CD14-positive monocyte (primary cell): ENCODE results near the gene ASB6. TPM values are rescaled to one million over a fixed set of nuclear protein-coding genes. Genes with fewer than 3 reads are reported as not detected.

Experiments used
- DNase-seq, 3 donors: peaks; one replicate each; pipeline ENCODE4 v3.0.0-alpha.2; 2011 to 2022
- H2AFZ ChIP-seq: 2 replicates; pipeline ENCODE4 v1.6.0; 2012; ENCODE audit warnings: mild to moderate bottlenecking, low read depth, low read length, inconsistent platforms; ENCODE audit not compliant: insufficient read depth, poor library complexity, severe bottlenecking
- H3K27ac ChIP-seq, 2 donors: 1 replicate in 1 of 2; 2 replicates in 1 of 2; pipeline ENCODE4 v1.5.1; 2012 to 2013; ENCODE audit warnings: low read length in 2 of 2, control low read depth in 1 of 2, inconsistent platforms in 1 of 2, low read depth in 1 of 2, mild to moderate bottlenecking in 1 of 2
- H3K27me3 ChIP-seq, 2 donors: one replicate each; pipeline versions ENCODE4 v1.6.0 to v1.6.1; 2011 to 2013; ENCODE audit warnings: low read length in 2 of 2; ENCODE audit not compliant: control insufficient read depth in 2 of 2, insufficient read depth in 2 of 2
- H3K36me3 ChIP-seq, 2 donors: replicated peaks in 1 of 2; 1 replicate in 1 of 2; 2 replicates in 1 of 2; pipeline versions ENCODE4 v1.5.1 to v1.6.1; 2012 to 2013; ENCODE audit warnings: low read length in 2 of 2, control low read depth in 1 of 2, inconsistent platforms in 1 of 2, mild to moderate bottlenecking in 1 of 2; ENCODE audit not compliant: insufficient read depth in 2 of 2, control insufficient read depth in 1 of 2
- H3K4me1 ChIP-seq, 2 donors: 1 replicate in 1 of 2; 2 replicates in 1 of 2; pipeline versions ENCODE4 v1.5.1 to v1.6.1; 2012 to 2013; ENCODE audit warnings: low read length in 2 of 2, control low read depth in 1 of 2, inconsistent platforms in 1 of 2, mild to moderate bottlenecking in 1 of 2, moderate library complexity in 1 of 2; ENCODE audit not compliant: insufficient read depth in 2 of 2, control insufficient read depth in 1 of 2
- H3K4me2 ChIP-seq: replicated peaks from 2 replicates; pipeline ENCODE3; 2012; ENCODE audit warnings: low read length, moderate library complexity, mild to moderate bottlenecking; ENCODE audit not compliant: poor library complexity, severe bottlenecking; ENCODE audit errors: extremely low read depth
- H3K4me3 ChIP-seq, 3 experiments: fragments of 200-600 bp in 1 of 3; sonication (generic) in 1 of 3; replicated peaks in 1 of 3; 1 replicate in 2 of 3; 2 replicates in 1 of 3; pipeline ENCODE4 v1.5.1; 2011 to 2013; ENCODE audit warnings: low read length in 3 of 3, mild to moderate bottlenecking in 3 of 3, control low read depth in 2 of 3, low read depth in 2 of 3, inconsistent platforms in 1 of 3, moderate library complexity in 1 of 3
- H3K79me2 ChIP-seq: 2 replicates; pipeline ENCODE4 v1.6.0; 2012; ENCODE audit warnings: mild to moderate bottlenecking, control low read depth, inconsistent platforms, low read length, moderate library complexity; ENCODE audit not compliant: insufficient read depth
- H3K9ac ChIP-seq: 2 replicates; pipeline ENCODE4 v1.6.0; 2017; ENCODE audit warnings: low read length, mild to moderate bottlenecking; ENCODE audit not compliant: insufficient read depth, poor library complexity, severe bottlenecking
- H3K9me3 ChIP-seq, 2 donors: replicated peaks in 1 of 2; 1 replicate in 1 of 2; 2 replicates in 1 of 2; pipeline versions ENCODE4 v1.5.1 to v1.6.1; 2012 to 2013; ENCODE audit warnings: low read length in 2 of 2, control low read depth in 1 of 2; ENCODE audit not compliant: control insufficient read depth in 1 of 2, insufficient read depth in 1 of 2
- H4K20me1 ChIP-seq: 2 replicates; pipeline ENCODE4 v1.6.0; 2012; ENCODE audit warnings: mild to moderate bottlenecking, low read length, control low read depth, moderate library complexity; ENCODE audit not compliant: insufficient read depth
- H3K27ac Mint-ChIP-seq, 7 donors: one replicate each; pipeline ENCODE4 v1.8.0; 2020; ENCODE audit warnings: mild to moderate bottlenecking in 7 of 7, mixed read lengths in 7 of 7, moderate library complexity in 6 of 7, inconsistent platforms in 2 of 7
- H3K27me3 Mint-ChIP-seq, 3 donors: one replicate each; pipeline ENCODE4 v1.8.0; 2021 to 2022; ENCODE audit warnings: low read depth in 3 of 3, mild to moderate bottlenecking in 3 of 3, mixed read lengths in 3 of 3, moderate library complexity in 3 of 3, inconsistent platforms in 1 of 3
- H3K36me3 Mint-ChIP-seq, 2 donors: one replicate each; pipeline ENCODE4 v1.8.0; 2020; ENCODE audit warnings: mixed read lengths in 2 of 2, inconsistent platforms in 1 of 2, mild to moderate bottlenecking in 1 of 2
- H3K4me1 Mint-ChIP-seq: one replicate; pipeline ENCODE4 v1.8.0; 2020; ENCODE audit warnings: mild to moderate bottlenecking, mixed read lengths
- H3K4me3 Mint-ChIP-seq, 2 donors: one replicate each; pipeline ENCODE4 v1.8.0; 2020; ENCODE audit warnings: mild to moderate bottlenecking in 2 of 2, mixed read lengths in 2 of 2, moderate library complexity in 1 of 2
- H3K9me3 Mint-ChIP-seq, 7 donors: one replicate each; pipeline ENCODE4 v1.8.0; 2020 to 2022; ENCODE audit warnings: mixed read lengths in 7 of 7, mild to moderate bottlenecking in 6 of 7, moderate library complexity in 6 of 7, inconsistent platforms in 2 of 7
- CTCF ChIP-seq: fragments of 200-600 bp; IDR thresholded peaks from one replicate; pipeline ENCODE4 v1.8.0; 2022; ENCODE audit warnings: antibody characterized with exemption, mild to moderate bottlenecking
- WGBS: methylation state at CpG from one replicate; pipeline ENCODE4 v1.1.5; 2013; ENCODE audit warnings: missing lambda C conversion rate; ENCODE audit not compliant: insufficient coverage; 5-methylcytosine and 5-hydroxymethylcytosine counted together
- intact Hi-C, 2 donors: fragments of 100-400 bp; cut with micrococcal nuclease; formaldehyde crosslinking; loops; one replicate each; pipeline versions ENCODE4 v1.15.0 to v1.15.1; 2023
- polyA plus RNA-seq, 3 donors: library from polyadenylated mRNA; depleted of rRNA in 1 of 3; unstranded in 2 of 3; stranded (reverse) in 1 of 3; fragments of 300-500 nt in 2 of 3; fragments of >200 nt in 1 of 3; fragmentation: Illumina TruSeq in 2 of 3; gene quantifications; 1 replicate in 2 of 3; 2 replicates in 1 of 3; pipeline ENCODE4 v1.2.3, GENCODE V29; 2012 to 2021

Gene ASB6
- polyA plus RNA-seq, 3 donors: 8.1 to 21.1 (median 10.1) TPM

- 94% methylated on average over 10 of the region's 10 CpGs for WGBS
- Histone ChIP-seq H3K9ac (no peak overlapping the region), H2AFZ (no peak overlapping the region), H3K4me3 (no peak overlapping the region), H3K27ac (no peak overlapping the region), H3K4me1 (no peaks in the 10 kb centered on the region), H3K36me3 (no peaks in the 10 kb centered on the region), H3K27me3 (peaks cover 0 to 4% of the 10 kb centered on the region in 2 donors), H3K9me3 (no peaks in the 10 kb centered on the region), H4K20me1 (no peaks in the 10 kb centered on the region), H3K79me2 (no peaks in the 10 kb centered on the region), H3K4me2 (no peak overlapping the region)
- H3K9me3 Mint-ChIP-seq: peaks cover 0 to 5% (median 4%) of the 10 kb centered on the region in 7 donors
- peaks cover 4 to 21% (median 9%) of the 10 kb centered on the region in 3 donors for H3K27me3 Mint-ChIP-seq
- no peaks in the 10 kb centered on the region for H3K4me1 Mint-ChIP-seq
- H3K4me3 Mint-ChIP-seq: no peak overlapping the region
- H3K27ac Mint-ChIP-seq: no peak overlapping the region
- no peak for TF ChIP-seq CTCF
- intact Hi-C loops: loop anchor here in 1 of 2 donors (5.0 kb wide), 1 partner anchor 77 kb away; no protein-coding TSS in a partner anchor
- no peaks in the 10 kb centered on the region for H3K36me3 Mint-ChIP-seq
- DNase-seq: no peak
Observed at GRCh38 chr9:129650680-129651235, 8.8 kb upstream of the ASB6 start.

GRCh38 chr9:129649726-129650679 is 8.1 kb upstream of the ASB6 start:
- H3K36me3 Mint-ChIP-seq: no peaks in the 10 kb centered on the region
- peaks cover 0 to 5% (median 4%) of the 10 kb centered on the region in 7 donors for H3K9me3 Mint-ChIP-seq
- WGBS: 98% methylated on average over 6 of the region's 20 CpGs
- no peak for DNase-seq
- H4K20me1 ChIP-seq: no peaks in the 10 kb centered on the region
- no peaks in the 10 kb centered on the region for H3K36me3 ChIP-seq
- H3K27me3 ChIP-seq: peaks cover 0 to 4% of the 10 kb centered on the region in 2 donors
- no peaks in the 10 kb centered on the region for H3K79me2 ChIP-seq
- no peak overlapping the region for H3K9ac ChIP-seq
- no peak overlapping the region for H3K4me3 Mint-ChIP-seq
- no peak overlapping the region for H3K27ac Mint-ChIP-seq
- no peaks in the 10 kb centered on the region for H3K9me3 ChIP-seq
- no peaks in the 10 kb centered on the region for H3K4me1 ChIP-seq
- intact Hi-C loops: loop anchor here in 1 of 2 donors (5.0 kb wide), 1 partner anchor 77 kb away; no protein-coding TSS in a partner anchor
- TF ChIP-seq CTCF: no peak
- no peak overlapping the region for H3K4me3 ChIP-seq
- no peaks in the 10 kb centered on the region for H3K4me1 Mint-ChIP-seq
- no peak overlapping the region for H2AFZ ChIP-seq
- peaks cover 2 to 22% (median 11%) of the 10 kb centered on the region in 3 donors for H3K27me3 Mint-ChIP-seq
- H3K27ac ChIP-seq: no peak overlapping the region
- no peak overlapping the region for H3K4me2 ChIP-seq
